Hematopoietic multipotent progenitor cell (in vitro differentiated cells): ENCODE measurements around the gene HES4. TPM values are rescaled to one million over a fixed set of nuclear protein-coding genes. Genes with fewer than 3 reads are reported as not detected.

ENCODE experiments used
- DNase-seq, 3 donors: peaks; one replicate each; pipeline ENCODE4 v3.0.0-alpha.2; 2011 to 2015; ENCODE audit warnings: low read depth in 2 of 3, low spot score in 2 of 3
- total RNA-seq: library from RNA; depleted of rRNA; stranded (reverse); fragments of >200 nt; gene quantifications from one replicate; pipeline ENCODE4 v1.2.3, GENCODE V29; 2012

HES4 gene, protein sequence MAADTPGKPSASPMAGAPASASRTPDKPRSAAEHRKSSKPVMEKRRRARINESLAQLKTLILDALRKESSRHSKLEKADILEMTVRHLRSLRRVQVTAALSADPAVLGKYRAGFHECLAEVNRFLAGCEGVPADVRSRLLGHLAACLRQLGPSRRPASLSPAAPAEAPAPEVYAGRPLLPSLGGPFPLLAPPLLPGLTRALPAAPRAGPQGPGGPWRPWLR
- total RNA-seq = 4.8 TPM

GRCh38 chr1:999725-1000356 is at the start of gene HES4:
Gene HES4 (minus strand): TSS chr1:1000097. CDS start chr1:999973, 124 bp downstream.
- peak in 2 of 3 donors; percentile 67 to 71 for DNase-seq

- no peak for DNase-seq
These were observed 48.9 kb upstream of the HES4 start for GRCh38 chr1:1048765-1049164.

DNA sequence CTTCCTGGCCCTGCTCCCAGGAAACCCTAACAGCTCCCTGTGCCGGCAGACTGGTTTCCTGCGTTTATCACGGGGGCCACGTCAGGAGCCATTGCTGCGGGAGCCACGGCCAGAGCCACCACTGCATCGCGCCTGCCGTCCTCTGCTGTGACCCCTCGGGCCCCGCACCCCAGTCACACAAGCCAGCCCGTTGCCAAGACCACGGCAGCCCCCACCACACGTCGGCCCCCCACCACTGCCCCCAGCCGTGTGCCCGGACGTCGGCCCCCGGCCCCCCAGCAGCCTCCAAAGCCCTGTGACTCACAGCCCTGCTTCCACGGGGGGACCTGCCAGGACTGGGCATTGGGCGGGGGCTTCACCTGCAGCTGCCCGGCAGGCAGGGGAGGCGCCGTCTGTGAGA is 48.1 kb upstream of the HES4 start:
- no peak for DNase-seq

DNA sequence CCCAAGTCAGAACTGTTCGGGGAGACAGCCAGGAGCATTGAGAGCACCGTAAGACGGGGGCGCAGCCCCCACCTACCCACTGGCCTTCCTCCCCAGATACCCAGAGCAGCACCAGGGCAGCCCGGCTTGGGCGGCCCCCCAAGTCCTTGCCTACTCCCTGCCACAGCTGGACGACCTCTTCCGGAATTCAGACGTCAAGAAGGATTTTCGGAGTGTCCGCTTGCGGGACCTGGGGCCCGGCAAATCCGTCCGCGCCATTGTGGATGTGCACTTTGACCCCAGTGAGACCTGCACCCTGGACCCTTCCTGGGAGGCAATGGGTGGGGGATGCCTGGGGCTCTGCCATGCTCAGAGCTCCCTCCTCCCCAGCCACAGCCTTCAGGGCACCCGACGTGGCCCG is 47.5 kb upstream of the HES4 start:
- no peak for DNase-seq

GRCh38 chr1:1046767-1047166 is 46.9 kb upstream of the HES4 start:
- DNase-seq = no peak

DNA sequence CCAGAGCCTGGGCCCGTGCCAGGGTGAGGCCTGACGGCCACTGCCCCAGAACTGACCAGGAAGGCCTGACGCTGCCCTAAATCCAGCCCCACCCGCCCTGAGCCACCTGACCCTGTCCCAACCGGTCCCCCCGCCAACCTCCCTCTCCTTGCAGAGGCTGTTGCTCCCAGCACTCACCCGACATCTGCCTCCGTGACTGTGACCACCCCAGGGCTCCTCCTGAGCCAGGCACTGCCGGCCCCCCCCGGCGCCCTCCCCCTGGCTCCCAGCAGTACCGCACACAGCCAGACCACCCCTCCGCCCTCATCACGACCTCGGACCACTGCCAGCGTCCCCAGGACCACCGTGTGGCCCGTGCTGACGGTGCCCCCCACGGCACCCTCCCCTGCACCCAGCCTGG is 46.3 kb upstream of the HES4 start:
- no peak for DNase-seq

GRCh38 chr1:1045129-1045528 is 45.2 kb upstream of the HES4 start:
- no peak for DNase-seq

DNA sequence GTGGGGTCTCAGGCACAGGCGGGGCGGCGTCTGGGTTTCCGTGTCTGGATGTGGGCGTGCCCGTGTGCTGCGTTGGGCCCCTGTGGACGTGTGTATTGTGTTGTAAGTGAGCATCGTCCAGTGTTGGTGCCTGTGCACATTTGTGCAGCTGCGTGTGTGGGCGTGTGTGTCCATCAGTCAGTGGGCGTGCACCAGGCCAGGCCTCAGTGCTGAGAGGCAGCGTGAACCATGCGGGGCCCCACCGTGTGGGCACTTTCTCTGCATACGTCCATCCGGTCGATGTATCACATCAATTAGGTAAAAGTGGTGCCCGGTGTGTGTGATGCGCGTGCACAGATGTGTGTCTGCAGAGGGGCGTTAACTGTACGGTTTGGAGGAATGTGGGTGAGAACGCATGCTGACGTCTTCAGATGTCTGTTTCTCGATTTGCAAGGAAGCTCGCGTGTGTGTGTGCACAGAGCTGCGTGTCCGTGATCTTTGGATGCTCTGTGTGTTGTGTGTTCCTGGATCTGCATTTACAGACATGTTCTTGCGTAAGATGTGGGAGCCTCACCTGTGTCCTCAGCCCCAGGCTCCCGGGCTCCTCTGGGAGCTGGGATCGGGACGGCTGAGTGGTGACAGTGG is 44.7 kb upstream of the HES4 start:
- no peak for DNase-seq

GRCh38 chr1:1043921-1044320 is 44.0 kb upstream of the HES4 start:
- no peak for DNase-seq

DNA sequence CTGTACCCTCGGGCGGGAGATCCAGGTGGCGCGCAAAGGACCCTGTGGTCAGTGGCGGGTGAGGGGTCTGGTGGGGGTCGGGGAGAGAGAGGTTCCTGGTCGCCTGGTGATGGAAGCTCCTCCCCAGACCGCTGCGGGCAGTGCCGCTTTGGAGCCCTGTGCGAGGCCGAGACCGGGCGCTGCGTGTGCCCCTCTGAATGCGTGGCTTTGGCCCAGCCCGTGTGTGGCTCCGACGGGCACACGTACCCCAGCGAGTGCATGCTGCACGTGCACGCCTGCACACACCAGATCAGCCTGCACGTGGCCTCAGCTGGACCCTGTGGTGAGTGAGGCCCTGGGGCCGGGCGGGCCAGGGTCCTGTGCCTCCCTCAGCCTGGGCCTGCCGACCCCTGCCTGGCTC is 43.5 kb upstream of the HES4 start:
- DNase-seq = no peak

DNA sequence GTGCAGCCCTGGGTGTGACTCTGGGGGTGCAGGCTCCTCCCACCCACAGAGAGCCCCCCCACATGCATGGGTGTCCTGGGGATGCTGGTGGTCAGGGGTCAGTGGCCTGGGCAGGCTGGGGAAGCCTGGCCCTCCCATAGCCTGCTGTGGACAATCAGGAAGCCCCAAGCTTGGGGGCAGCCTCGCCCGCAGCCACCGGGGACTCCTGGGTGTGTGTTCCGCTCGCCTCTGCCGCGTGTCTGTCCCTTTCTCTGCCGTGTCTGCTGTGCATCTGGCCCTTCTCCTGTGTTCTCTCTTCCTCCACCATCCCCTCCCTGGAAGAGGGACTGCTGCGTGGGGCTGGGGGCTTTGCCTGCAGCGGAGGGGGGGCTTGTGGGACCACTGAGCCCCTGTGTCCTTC is 42.9 kb upstream of the HES4 start:
- no peak for DNase-seq

GRCh38 chr1:1041873-1042272 is 42.0 kb upstream of the HES4 start:
- DNase-seq = no peak

DNA sequence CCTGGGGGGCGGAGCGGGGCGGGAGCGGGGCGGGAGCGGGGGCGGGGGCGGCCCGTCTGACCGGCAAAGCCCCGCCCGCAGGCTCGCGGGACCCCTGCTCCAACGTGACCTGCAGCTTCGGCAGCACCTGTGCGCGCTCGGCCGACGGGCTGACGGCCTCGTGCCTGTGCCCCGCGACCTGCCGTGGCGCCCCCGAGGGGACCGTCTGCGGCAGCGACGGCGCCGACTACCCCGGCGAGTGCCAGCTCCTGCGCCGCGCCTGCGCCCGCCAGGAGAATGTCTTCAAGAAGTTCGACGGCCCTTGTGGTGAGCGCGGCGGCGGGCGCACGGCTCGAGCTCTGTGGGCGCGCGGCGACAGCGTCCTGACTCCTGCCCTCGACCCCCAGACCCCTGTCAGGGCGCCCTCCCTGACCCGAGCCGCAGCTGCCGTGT is 41.2 kb upstream of the HES4 start:
- DNase-seq = no peak

GRCh38 chr1:1040004-1040991 is 40.4 kb upstream of the HES4 start:
- DNase-seq = peak; percentile 72 to 84 (median 79)

- peak in 1 of 3 donors; percentile 55 for DNase-seq
These were observed 39.4 kb upstream of the HES4 start for GRCh38 chr1:1039145-1039910.

DNA sequence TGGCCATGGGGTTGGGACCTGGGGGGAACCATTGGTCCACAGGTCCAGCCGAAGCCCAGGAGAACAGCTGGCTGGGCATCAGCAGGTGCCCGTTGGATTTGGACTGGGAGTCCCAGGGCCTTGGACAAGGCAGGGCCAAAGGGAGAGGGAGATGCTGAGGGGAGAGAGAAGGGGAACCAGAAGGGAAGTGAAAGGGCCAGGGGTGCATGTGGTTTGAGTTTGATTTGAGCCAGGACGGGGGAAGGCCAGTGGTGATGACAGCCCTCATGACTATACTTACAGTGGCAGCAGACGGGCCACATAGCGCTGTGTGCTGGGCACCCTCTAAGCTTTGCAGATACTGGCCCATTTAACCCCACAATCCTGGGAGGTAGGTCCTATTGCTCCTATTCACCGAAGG is 38.8 kb upstream of the HES4 start:
- peak in 1 of 3 donors; percentile 42 for DNase-seq

GRCh38 chr1:1037366-1038327 is 37.8 kb upstream of the HES4 start:
- no peak for DNase-seq

DNA sequence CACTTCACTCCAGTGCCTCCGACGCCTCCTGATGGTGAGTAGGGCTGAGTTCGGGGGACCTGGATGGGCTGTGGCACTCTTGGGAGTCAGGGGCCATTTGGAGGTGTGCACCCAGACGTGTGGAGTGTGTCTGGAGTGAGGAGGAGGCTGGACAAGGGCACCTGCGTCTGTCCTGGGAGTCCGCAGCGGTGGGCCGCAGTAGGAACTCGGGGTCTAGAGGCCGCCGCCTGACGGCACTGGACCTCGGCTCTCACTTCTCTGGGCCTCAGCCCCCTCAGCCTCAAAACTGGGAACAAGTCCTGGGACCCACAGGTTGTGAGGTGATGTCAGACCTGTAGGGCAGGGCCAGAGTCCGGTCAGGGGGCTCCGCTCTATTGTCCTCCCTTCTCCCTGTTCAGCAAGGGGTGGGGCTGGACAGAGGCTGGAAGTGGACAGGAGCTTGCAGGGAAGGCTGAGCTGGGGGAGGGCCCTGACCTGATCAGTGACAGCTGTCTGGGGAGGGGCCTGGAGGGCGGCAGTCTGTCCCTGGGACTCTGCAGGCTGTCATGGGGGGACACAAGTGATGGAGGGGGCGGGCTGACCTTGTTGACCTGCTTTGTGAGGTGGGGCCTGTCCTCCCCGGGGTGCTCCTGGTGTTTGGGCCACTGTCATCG is 35.5 kb upstream of the HES4 start:
- DNase-seq = no peak

- DNase-seq = peak in 1 of 3 donors; percentile 33
These were observed 34.5 kb upstream of the HES4 start for GRCh38 chr1:1034439-1034781.
